ENCODE results near the gene OR52I2.

The OR52I2 gene

GRCh38 chr11:4551346-4551979 is 30.1 kb upstream of the OR52I2 start:
- TF ChIP-seq CTCF (IDR thresholded peaks at IDR 0.05; ENCODE audit: low read depth, low read length), result peak; percentile 38
- DNase-seq (ENCODE audit: extremely low read depth, low read depth), result no peak

GRCh38 chr11:4559527-4560440 is 21.8 kb upstream of the OR52I2 start:
- DNase-seq (ENCODE audit: extremely low read depth, low read depth), result no peak
- TF ChIP-seq CTCF (IDR thresholded peaks at IDR 0.05; ENCODE audit: low read depth, low read length), result no peak

GRCh38 chr11:4560467-4560866 is 21.1 kb upstream of the OR52I2 start:
- TF ChIP-seq CTCF (IDR thresholded peaks at IDR 0.05; ENCODE audit: low read depth, low read length), result no peak
- no peak for DNase-seq (ENCODE audit: extremely low read depth, low read depth)

- DNase-seq (ENCODE audit: extremely low read depth, low read depth), result no peak
- no peak for TF ChIP-seq CTCF (IDR thresholded peaks at IDR 0.05; ENCODE audit: low read depth, low read length)
Observed at GRCh38 chr11:4565371-4565770, 16.2 kb upstream of the OR52I2 start.

GRCh38 chr11:4569075-4569474 is 12.5 kb upstream of the OR52I2 start:
- no peak for DNase-seq (ENCODE audit: extremely low read depth, low read depth)
- no peak for TF ChIP-seq CTCF (IDR thresholded peaks at IDR 0.05; ENCODE audit: low read depth, low read length)

GRCh38 chr11:4576880-4577279 is 4.7 kb upstream of the OR52I2 start:
- no peak for TF ChIP-seq CTCF (IDR thresholded peaks at IDR 0.05; ENCODE audit: low read depth, low read length)
- no peak for DNase-seq (ENCODE audit: extremely low read depth, low read depth)

- DNase-seq (ENCODE audit: extremely low read depth, low read depth), result no peak
Observed at GRCh38 chr11:4577761-4578160, 3.8 kb upstream of the OR52I2 start.

More at GRCh38 chr11:4577761-4578160, 3.8 kb upstream of the OR52I2 start:
- no peak for TF ChIP-seq CTCF (IDR thresholded peaks at IDR 0.05; ENCODE audit: low read depth, low read length)

All from AG09319 (cell line).